GM18502 (cell line): Measurements from ENCODE around the gene PDE7B.

Experiments used
- ATAC-seq: cut with Tn5 transposase; IDR thresholded peaks from one replicate; pipeline ENCODE4 v1.9.1; 2021; ENCODE audit warnings: mild to moderate bottlenecking; ENCODE audit not compliant: unreplicated experiment, poor library complexity

Gene PDE7B

GRCh38 chr6:136016228-136017225, 165.0 kb downstream of the PDE7B start:
- ATAC-seq: no peak

GRCh38 chr6:136020691-136021090, 169.2 kb downstream of the PDE7B start:
- ATAC-seq: no peak

GRCh38 chr6:136022224-136022874, 170.8 kb downstream of the PDE7B start:
- no peak for ATAC-seq

GRCh38 chr6:136024711-136025110, 173.2 kb downstream of the PDE7B start:
- no peak for ATAC-seq

- no peak for ATAC-seq
Observed at GRCh38 chr6:136025736-136026135, 174.2 kb downstream of the PDE7B start.

GRCh38 chr6:136030131-136030530, 178.6 kb downstream of the PDE7B start:
- ATAC-seq: no peak

GRCh38 chr6:136031982-136032381, 180.5 kb downstream of the PDE7B start:
- ATAC-seq: no peak

GRCh38 chr6:136033416-136033815, 181.9 kb downstream of the PDE7B start:
- no peak for ATAC-seq

- no peak for ATAC-seq
Observed at GRCh38 chr6:136034422-136034821, 182.9 kb downstream of the PDE7B start.

GRCh38 chr6:136035378-136036070, 184.0 kb downstream of the PDE7B start:
- no peak for ATAC-seq

GRCh38 chr6:136036071-136036380, 184.5 kb downstream of the PDE7B start:
- ATAC-seq: no peak

- no peak for ATAC-seq
Observed at GRCh38 chr6:136036601-136037000, 185.1 kb downstream of the PDE7B start.

GRCh38 chr6:136037242-136037875, 185.9 kb downstream of the PDE7B start:
- ATAC-seq: no peak

GRCh38 chr6:136037876-136038460, 186.5 kb downstream of the PDE7B start:
- ATAC-seq: no peak

- no peak for ATAC-seq
Observed at GRCh38 chr6:136038531-136038930, 187.0 kb downstream of the PDE7B start.

- ATAC-seq: no peak
Observed at GRCh38 chr6:136039185-136039584, 187.7 kb downstream of the PDE7B start.

GRCh38 chr6:136050475-136050874, 199.0 kb downstream of the PDE7B start:
- no peak for ATAC-seq

- no peak for ATAC-seq
Observed at GRCh38 chr6:136051140-136051775, 199.8 kb downstream of the PDE7B start.

- no peak for ATAC-seq
Observed at GRCh38 chr6:136052031-136052430, 200.5 kb downstream of the PDE7B start.

- no peak for ATAC-seq
Observed at GRCh38 chr6:136058852-136059251, 207.4 kb downstream of the PDE7B start.
